Subcutaneous abdominal adipose tissue (tissue), 5 donors: ENCODE results near the gene RAB27B.
"Not testable (repeated sequence)": the region's sequence is repeated elsewhere in the genome, so short reads cannot be mapped to it uniquely, and the experiment has no call there.

Experiments
- H3K27ac ChIP-seq: one replicate; pipeline ENCODE4 v1.7.0; 2013; ENCODE audit warnings: low read depth, mild to moderate bottlenecking, inconsistent platforms, low read length, moderate library complexity
- H3K27me3 ChIP-seq, 5 donors: one replicate each; pipeline ENCODE4 v1.7.0; 2013; ENCODE audit warnings: low read length in 5 of 5, inconsistent platforms in 1 of 5; ENCODE audit not compliant: control insufficient read depth in 5 of 5, insufficient read depth in 4 of 5
- H3K36me3 ChIP-seq, 5 donors: one replicate each; pipeline ENCODE4 v1.7.0; 2013; ENCODE audit warnings: low read length in 5 of 5; ENCODE audit not compliant: control insufficient read depth in 5 of 5, insufficient read depth in 5 of 5
- H3K4me1 ChIP-seq, 5 donors: one replicate each; pipeline ENCODE4 v1.7.0; 2013; ENCODE audit warnings: low read length in 5 of 5, mild to moderate bottlenecking in 3 of 5, moderate library complexity in 1 of 5; ENCODE audit not compliant: control insufficient read depth in 5 of 5, insufficient read depth in 5 of 5
- H3K4me3 ChIP-seq, 5 donors: one replicate each; pipeline ENCODE4 v1.7.0; 2013; ENCODE audit warnings: low read length in 5 of 5, low read depth in 1 of 5
- H3K9ac ChIP-seq, 5 donors: one replicate each; pipeline ENCODE4 v1.7.0; 2013; ENCODE audit warnings: low read length in 5 of 5, mild to moderate bottlenecking in 4 of 5, moderate library complexity in 3 of 5
- H3K9me3 ChIP-seq, 5 donors: one replicate each; pipeline ENCODE4 v1.7.0; 2013; ENCODE audit warnings: low read length in 5 of 5; ENCODE audit not compliant: control insufficient read depth in 5 of 5
- donor health status: healthy.
- donor health status: healthy.
- donor health status: healthy.
- donor health status: healthy.
- donor health status: healthy.

The RAB27B gene

DNA sequence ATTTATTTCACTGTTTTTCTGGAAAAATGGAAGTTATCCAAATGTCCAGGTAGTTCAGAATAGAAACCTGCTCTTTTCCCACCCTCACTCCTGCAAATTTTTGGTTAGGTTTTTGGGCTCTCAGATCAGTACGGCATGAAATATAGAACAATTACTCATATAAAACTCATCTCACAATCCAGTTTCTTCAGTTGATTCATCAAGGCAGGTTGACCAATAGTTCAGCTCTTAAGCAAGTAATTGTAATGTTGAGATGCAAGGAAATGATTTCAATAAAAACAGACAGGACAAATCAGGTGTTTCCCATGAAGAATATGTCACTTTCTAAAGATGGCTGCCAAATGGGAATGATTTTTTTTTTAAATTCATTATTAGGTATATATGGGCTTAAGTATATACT lies 2.0 kb downstream of the RAB27B start:
- H3K27me3 ChIP-seq: peaks cover 0 to 6% (median 0%) of the 10 kb centered on the region in 5 donors
- H3K4me1 ChIP-seq: peaks cover 0 to 13% (median 11%) of the 10 kb centered on the region in 5 donors
- H3K4me3 ChIP-seq: no peak overlapping the region
- no peaks in the 10 kb centered on the region for H3K9me3 ChIP-seq
- H3K27ac ChIP-seq: no peak overlapping the region
- H3K36me3 ChIP-seq: no peaks in the 10 kb centered on the region
- no peak overlapping the region for H3K9ac ChIP-seq

DNA sequence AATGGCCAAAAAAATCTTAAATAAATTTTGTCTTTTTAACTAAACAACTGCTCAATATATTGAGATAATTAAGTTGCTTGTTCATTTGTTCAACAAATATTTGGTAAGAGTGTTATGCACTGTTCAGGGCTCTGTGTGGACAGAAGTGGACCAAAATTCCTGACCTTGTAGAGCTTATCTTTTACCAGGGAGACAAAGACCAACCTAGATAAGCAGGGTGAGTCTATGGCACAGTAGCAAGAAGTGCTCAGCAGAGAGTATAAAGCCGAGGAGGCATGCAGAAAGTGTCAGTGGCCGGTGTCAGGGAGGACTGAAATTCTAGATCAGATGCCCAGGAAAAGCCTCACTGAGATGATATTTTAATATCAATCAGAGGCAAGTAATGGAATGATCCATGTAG lies 2.6 kb downstream of the RAB27B start:
- H3K4me3 ChIP-seq: no peak overlapping the region
- no peaks in the 10 kb centered on the region for H3K9me3 ChIP-seq
- H3K9ac ChIP-seq: no peak overlapping the region
- peaks cover 0 to 6% (median 0%) of the 10 kb centered on the region in 5 donors for H3K27me3 ChIP-seq
- H3K27ac ChIP-seq: no peak overlapping the region
- no peaks in the 10 kb centered on the region for H3K36me3 ChIP-seq
- peaks cover 0 to 13% (median 11%) of the 10 kb centered on the region in 5 donors for H3K4me1 ChIP-seq

DNA sequence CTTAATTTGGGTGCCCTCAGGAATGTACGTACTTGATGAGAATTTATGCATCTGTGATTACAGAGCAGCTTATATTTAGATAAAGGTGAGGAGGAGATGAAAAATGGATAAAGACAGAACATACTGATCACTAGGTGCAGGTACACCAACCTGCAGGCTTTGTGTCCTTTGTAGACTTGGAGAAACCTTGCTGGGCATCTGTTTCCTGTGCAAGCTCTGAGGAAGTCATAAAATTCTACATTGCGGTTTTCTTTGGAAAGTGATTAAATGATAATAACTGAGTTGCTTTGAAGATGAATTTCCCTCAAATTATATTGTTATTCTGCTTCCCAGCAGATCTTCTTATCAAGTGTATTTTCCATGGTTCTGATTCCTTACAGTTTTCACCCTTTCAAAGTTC lies 7.7 kb downstream of the RAB27B start:
- no peaks in the 10 kb centered on the region for H3K4me1 ChIP-seq
- H3K4me3 ChIP-seq: no peak overlapping the region
- H3K27me3 ChIP-seq: no peaks in the 10 kb centered on the region
- H3K9ac ChIP-seq: no peak overlapping the region
- no peaks in the 10 kb centered on the region for H3K9me3 ChIP-seq
- no peak overlapping the region for H3K27ac ChIP-seq
- no peaks in the 10 kb centered on the region for H3K36me3 ChIP-seq

DNA sequence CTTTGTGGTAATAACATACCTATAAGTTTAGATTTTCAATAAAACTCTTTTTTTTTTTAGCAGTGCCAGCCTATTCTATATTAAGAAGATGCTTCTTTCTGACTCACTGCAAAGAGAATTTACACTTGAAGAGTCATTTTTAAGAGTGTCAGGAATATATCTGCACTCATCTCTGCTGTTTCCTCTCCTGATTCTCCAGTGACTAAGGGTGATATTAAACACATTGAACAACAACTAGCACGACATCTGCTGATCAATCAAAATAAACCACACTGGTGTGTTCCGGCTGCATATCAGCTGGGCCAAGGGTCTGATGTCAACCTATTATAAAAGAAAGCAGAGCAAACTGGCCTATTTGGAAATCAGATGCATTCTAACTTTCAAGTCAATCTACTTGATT lies 15.0 kb downstream of the RAB27B start:
- H3K9ac ChIP-seq: no peak overlapping the region
- no peaks in the 10 kb centered on the region for H3K9me3 ChIP-seq

DNA sequence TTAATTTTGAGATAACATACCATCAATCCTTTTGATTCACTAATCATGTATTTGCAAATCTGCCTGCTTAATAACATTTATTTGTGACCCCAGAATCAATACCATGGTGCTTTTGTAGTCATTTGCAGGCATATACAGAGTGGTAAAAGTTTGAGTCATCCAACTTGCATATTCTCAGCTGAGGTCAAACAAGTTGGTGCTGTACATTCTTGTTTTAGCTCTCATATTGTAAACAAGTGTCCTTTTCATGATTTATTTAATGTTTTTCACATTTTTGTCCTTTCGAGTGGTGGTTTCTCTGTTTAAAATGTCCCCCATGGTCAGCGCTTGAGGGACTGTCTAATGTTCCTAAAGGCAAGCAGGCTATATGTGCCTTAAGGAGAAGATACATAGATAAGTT lies 17.5 kb downstream of the RAB27B start:
- Histone ChIP-seq H3K4me1 (no peaks in the 10 kb centered on the region), H3K4me3 (no peak overlapping the region), H3K9me3 (no peaks in the 10 kb centered on the region), H3K9ac (no peak overlapping the region), H3K27me3 (no peaks in the 10 kb centered on the region), H3K36me3 (no peaks in the 10 kb centered on the region), H3K27ac (no peak overlapping the region)

More for the DNA sequence above, 15.0 kb downstream of the RAB27B start:
- Histone ChIP-seq H3K36me3 (no peaks in the 10 kb centered on the region), H3K4me3 (no peak overlapping the region), H3K27me3 (no peaks in the 10 kb centered on the region), H3K27ac (no peak overlapping the region), H3K4me1 (no peaks in the 10 kb centered on the region)

DNA sequence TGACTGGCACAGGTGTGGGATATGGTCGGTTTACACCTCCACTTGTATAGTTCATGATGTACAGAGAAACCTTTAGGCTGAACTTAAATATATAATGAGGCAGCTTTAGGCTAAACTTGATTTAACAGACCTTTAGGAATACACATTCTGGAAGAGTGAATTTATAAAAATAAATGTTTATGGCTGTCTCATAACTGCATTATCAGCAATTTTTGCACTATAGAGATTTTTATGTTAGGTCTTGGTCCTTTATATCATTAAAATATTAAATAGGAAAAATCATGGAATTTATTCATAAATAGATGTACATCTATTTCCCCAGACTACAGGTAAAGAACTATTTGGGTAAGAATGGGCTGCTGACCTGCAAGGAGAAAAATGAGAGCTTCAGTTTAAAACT lies 19.8 kb downstream of the RAB27B start:
- Histone ChIP-seq H3K9ac (no peak overlapping the region), H3K27me3 (no peaks in the 10 kb centered on the region), H3K4me3 (no peak overlapping the region), H3K9me3 (no peaks in the 10 kb centered on the region), H3K27ac (no peak overlapping the region), H3K4me1 (no peaks in the 10 kb centered on the region), H3K36me3 (no peaks in the 10 kb centered on the region)

DNA sequence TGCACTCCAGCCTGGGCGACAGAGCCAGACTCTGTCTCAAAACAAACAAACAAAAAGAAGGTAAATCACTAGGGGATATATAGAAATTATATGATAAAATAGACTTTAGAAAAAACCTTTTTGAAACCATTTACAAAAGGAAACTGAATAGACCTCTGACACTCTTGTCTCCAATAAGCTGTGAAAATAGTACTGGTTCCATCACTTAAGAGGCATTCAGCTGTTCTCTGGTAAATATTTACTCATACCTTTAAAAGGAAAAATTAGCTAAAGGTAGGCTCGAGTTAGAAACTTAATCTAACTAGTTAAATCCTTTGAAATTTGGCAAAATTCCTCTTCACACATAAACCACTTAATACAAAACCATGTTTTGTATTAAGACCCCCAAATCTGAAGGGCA lies 21.4 kb downstream of the RAB27B start:
- H3K4me1 ChIP-seq: no peaks in the 10 kb centered on the region
- no peaks in the 10 kb centered on the region for H3K27me3 ChIP-seq
- H3K9ac ChIP-seq: no peak overlapping the region
- no peaks in the 10 kb centered on the region for H3K36me3 ChIP-seq
- H3K9me3 ChIP-seq: no peaks in the 10 kb centered on the region
- H3K27ac ChIP-seq: no peak overlapping the region
- H3K4me3 ChIP-seq: no peak overlapping the region

DNA sequence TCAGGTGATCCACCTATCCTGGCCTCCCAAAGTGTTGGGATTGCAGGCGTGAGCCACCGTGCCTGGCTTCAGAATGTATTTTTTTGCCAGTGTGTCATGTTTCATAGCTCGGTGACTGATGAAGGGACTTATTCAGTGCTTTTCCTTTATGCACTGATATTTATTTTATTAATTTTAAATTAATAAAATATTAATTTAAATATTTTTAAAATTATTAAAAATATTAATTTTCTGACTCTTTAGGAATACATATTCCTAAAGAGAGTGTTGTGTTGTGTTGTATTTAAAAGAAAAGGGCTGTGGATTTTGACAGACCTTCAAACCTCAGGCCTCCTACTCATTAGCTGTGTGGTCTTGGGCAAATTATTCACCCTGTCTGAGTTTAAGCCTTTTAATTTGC lies 22.3 kb downstream of the RAB27B start:
- Histone ChIP-seq H3K27me3 (no peaks in the 10 kb centered on the region), H3K27ac (no peak overlapping the region), H3K4me1 (no peaks in the 10 kb centered on the region), H3K9ac (no peak overlapping the region), H3K4me3 (no peak overlapping the region), H3K9me3 (no peaks in the 10 kb centered on the region), H3K36me3 (no peaks in the 10 kb centered on the region)

DNA sequence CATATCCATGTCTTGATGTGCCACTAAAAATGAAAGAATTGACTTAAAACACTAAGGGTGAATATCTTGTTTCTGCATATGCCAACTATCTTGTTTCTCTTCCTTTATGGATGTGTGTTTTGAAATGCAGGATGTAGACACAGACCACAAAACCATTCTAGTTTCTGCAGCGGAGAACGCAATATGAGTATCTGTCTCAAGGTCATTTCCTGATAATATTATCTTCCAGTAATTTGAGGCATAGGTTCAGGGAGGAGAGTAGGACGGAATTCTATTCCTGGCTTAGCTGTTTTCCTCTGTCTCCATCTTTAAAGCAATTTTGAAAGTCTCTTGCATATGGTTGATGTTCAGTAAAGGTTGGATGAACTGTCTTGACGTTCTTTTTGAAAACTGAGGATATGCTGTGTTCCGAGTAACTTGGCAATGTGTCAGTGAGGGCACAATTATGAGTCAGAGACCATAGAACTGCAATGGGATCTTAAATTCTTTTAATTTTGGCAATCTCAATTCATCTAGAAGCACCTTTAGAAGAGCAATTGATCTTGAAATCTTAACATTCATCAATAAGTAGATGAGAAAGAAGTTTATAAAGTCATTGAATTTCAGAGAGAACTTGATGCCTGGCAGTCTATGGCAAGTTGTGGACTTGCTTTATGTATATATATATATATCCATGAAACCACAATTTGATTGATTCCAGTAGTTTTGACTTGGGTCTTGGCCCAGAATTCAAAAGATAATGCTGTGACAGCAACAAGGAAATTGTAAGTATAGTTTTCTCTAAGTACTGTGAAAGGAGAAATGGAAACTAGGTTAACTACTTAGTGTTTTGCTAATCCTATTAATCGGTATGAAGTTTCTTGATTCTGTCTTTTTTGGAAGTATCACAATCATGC lies 24.8 kb downstream of the RAB27B start:
- H3K9ac ChIP-seq: no peak overlapping the region
- H3K27me3 ChIP-seq: no peaks in the 10 kb centered on the region
- no peak overlapping the region for H3K4me3 ChIP-seq
- H3K4me1 ChIP-seq: no peaks in the 10 kb centered on the region
- no peaks in the 10 kb centered on the region for H3K36me3 ChIP-seq
- no peaks in the 10 kb centered on the region for H3K9me3 ChIP-seq
- H3K27ac ChIP-seq: no peak overlapping the region

DNA sequence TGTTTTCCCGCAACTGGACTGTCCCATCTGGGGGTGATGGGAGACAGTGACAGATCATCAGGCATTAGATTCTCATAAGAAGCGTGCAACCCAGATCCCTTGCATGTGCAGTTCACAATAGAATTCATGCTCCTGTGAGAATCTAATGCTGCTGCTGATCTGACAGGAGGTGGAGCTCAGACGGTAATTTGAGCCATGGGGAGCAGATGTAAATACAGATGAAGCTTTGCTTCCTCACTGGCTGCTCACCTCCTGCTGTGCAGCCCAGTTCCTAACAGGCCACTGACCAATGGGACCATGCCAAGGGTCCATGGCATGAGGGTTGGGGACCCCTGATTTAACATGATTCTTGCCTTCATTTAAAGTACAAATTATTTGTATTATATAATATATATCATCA lies 26.8 kb downstream of the RAB27B start:
- not testable (repeated sequence) for H3K4me3 ChIP-seq, H3K27me3 ChIP-seq, H3K9ac ChIP-seq, H3K36me3 ChIP-seq, H3K27ac ChIP-seq, H3K9me3 ChIP-seq, H3K4me1 ChIP-seq
